GM18861 (cell line): Measurements from ENCODE around the gene PIK3R1.
A peak's percentile ranks its signal among the peaks of the same experiment; 100 is the strongest.

Experiments
- ATAC-seq: cut with Tn5 transposase; IDR thresholded peaks from one replicate; pipeline ENCODE4 v1.9.1; 2021; ENCODE audit not compliant: unreplicated experiment

The PIK3R1 gene

DNA sequence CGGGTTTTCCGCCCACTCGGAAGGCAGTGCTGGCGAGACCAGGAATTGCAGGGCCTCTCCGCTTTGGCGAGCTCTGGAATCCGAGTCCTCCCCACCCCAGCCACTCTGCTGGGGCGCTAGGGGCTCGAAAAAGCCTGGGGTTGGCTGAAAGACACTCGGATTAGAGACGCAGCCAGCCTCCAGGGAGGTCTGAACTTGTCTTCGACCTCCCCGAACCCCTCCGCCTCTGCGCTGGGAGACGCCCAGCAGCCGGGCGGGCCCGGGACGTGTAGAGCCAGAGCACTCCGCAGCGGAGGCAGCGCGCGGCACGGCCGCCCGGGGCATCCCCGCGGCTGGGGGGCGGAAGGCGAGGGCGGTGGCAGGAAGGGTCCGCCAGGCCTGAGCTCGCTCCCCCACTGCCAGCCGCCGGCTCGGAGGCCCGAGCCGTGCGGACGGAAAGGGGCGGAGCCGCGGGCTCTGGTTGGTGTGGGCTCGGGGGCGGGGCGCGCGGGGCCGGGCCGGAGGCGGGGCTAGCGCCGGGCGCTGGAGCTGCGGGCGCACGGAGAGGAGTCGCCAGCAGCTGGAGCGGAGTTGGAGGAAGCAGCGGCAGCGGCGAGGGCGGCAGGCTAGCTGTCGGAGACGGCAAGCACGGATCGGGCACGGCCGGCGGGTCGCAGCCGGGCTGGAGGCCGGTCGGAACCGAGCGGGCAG is at the start of gene PIK3R1:
TSS of gene PIK3R1 (plus strand) at position 549 of the 690 bp plus-strand sequence. CDS start 10,920 bp downstream, outside the sequence.
- peak; percentile 79 for ATAC-seq

DNA sequence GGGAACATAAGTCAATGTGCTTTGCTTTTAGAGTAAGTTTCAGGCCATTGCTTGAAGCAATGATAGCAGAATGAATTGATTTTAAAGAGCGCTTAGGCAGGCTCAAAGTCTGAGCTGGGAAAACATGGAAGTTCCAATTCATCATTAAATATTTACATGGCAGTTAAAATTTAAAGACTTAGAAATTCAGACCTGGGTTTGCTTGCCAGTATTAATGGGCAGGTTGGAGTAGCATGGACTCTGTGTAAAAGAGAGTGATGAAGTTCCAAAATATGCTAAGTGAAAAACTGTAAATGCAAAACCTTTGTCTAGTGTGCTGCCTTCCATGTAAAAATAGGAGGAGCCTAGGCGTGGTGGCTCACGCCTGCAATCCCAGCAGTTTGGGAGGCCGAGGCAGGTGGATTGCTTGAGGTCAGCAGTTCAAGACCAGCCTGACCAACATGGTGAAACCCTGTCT is 48.3 kb upstream of the PIK3R1 start:
- no peak for ATAC-seq

DNA sequence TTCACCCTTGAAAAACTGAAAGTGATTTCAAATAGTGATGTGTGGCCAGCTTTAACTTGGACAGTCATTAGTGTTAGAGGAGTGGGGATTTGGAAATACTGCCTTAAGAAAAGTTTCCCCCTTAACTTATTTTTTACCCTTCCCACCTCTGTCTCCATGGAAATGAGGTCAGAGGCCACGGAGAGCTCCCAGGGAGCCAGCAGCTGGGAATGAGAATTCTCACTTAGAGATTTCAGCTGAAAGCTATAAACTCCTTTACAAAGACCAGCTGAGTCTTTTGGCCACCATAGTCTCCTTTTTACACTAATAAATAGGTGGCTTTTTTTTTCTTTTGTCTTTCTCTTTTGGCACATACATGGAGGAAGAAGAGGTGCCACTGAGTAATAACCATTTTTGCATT is 45.7 kb upstream of the PIK3R1 start:
- ATAC-seq: no peak

- ATAC-seq: no peak
These were observed 44.6 kb upstream of the PIK3R1 start for GRCh38 chr5:68170826-68171558.

GRCh38 chr5:68172314-68172713 is 43.2 kb upstream of the PIK3R1 start:
- no peak for ATAC-seq

GRCh38 chr5:68173007-68173406 is 42.5 kb upstream of the PIK3R1 start:
- ATAC-seq: no peak

DNA sequence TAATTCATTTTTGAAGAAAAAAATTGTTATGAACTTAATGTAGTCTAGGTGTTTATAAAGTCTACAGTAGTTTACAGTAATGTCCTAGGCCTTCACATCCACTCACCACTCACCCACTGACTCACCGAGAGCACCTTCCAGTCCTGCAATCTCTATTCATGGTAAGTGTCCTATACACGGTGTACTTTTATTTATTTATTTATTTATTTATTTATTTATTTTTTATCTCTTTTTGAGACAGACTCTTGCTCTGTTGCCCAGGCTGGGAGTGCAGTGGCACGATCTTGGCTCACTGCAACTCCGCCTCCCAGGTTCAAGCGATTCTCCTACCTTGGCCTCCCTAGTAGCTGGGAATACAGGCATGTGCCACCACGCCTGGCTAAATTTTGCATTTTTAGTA is 39.3 kb upstream of the PIK3R1 start:
- ATAC-seq: no peak

GRCh38 chr5:68176802-68177479 is 38.6 kb upstream of the PIK3R1 start:
- no peak for ATAC-seq

DNA sequence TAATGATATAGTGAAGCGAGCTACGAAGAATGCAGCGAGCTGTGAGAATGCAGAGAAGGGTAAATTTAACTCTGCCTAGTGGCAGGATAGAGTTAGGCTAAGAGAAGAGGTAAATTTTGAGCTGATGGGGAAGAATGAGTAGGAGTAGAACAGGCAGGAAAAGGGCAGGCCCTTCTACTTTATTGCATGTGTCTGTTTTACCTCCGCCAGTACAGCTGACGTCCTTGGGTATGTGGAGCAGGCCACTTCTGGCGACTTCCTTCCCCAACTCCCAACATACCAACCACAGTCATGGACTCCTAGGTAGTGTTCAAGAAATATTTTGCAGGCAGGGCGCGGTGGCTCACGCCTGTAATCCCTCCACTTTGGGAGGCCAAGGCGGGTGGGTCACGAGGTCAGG is 37.9 kb upstream of the PIK3R1 start:
- no peak for ATAC-seq

- no peak for ATAC-seq
These were observed 37.0 kb upstream of the PIK3R1 start for GRCh38 chr5:68178579-68178978.

DNA sequence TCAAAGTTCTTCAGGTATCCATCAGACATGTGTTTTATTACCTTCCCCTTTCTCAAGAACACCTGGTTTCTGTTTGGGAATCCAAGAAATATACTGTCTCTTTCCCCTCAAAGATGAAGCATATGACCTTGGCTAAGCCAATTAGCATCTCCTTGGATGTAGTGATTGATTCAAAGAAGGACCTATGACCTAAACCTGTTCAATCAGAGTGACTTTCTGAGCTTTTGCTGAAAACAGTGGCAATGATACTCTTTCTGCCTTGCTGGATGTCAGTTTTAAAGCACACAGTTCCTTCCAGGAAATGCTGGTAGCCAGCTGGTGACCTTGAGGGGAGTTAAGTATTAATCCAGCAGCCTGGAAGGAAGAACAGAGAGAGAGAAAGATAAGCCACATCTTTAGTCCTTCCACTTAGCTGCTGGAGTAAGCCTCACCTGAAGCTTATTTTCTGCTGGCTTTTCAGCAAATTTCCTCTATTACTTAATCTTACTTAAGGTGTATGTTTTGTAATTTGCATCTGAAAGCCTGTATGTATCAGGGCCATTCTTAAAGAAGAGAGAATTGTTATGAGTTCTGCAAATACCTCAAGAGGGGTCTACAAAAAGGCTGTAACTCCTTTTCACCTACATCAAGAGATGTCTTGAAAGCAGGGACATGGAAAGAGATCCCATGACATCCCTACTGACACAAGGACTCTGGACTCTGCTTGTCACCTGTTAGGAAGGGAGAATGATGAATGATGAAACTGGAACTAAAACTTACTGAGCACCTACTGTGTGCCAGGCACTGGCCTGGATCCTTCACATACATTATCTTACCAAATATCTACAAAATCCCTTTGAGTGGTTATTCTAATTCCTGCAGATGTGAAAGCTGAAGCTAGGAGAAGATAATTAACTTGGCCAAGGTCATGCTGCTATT is 35.2 kb upstream of the PIK3R1 start:
- no peak for ATAC-seq

DNA sequence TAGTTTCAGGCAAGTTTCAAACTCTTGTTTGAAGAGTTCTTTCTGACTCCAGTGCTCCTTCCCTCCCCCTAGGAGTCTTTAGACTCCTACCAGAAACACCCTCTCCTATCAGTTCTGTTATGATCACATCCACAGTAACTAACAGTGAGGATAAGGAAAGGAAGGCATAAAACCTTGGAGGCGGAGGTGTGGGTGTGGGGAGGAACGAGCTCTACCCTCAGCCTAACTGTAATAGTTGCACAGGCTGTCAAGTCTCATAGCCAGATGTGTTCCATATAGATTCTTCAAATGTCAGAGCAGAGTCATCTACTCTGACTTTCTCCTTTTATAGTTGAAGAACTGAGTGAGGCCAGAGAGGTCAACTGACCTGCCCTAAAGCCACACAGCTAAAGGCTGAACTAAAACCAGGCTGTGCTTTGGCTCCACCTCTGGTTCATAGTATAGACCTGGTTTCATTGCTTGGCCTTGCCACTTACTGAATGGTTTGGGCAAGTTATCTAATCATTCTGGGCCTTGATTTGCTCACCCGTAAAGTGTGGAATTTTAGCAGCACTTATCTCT is 34.4 kb upstream of the PIK3R1 start:
- ATAC-seq: no peak

GRCh38 chr5:68182094-68182493 is 33.5 kb upstream of the PIK3R1 start:
- ATAC-seq: no peak

DNA sequence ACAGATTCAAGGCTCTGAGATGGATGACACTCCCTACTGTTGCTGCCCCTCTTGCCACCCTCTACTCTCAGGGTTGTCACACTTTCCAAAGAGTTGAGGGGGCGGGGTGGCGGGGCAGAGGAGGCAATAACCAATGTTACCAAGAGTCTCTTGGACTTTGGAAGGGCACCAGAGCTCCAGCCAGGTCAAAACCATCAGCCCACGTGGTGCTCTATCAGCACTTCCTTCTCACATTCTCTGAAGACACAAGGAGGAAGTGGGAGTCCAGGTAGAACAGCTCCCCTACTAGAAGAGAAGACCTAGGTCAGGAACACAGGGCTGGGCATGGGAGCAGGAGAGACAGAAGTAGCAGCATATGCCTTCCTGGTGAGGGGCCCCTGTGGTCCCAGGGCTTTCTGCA is 33.0 kb upstream of the PIK3R1 start:
- ATAC-seq: no peak

- ATAC-seq: no peak
These were observed 28.1 kb upstream of the PIK3R1 start for GRCh38 chr5:68187268-68188055.

GRCh38 chr5:68189171-68189570 is 26.4 kb upstream of the PIK3R1 start:
- ATAC-seq: no peak

- no peak for ATAC-seq
These were observed 25.9 kb upstream of the PIK3R1 start for GRCh38 chr5:68189613-68190012.

DNA sequence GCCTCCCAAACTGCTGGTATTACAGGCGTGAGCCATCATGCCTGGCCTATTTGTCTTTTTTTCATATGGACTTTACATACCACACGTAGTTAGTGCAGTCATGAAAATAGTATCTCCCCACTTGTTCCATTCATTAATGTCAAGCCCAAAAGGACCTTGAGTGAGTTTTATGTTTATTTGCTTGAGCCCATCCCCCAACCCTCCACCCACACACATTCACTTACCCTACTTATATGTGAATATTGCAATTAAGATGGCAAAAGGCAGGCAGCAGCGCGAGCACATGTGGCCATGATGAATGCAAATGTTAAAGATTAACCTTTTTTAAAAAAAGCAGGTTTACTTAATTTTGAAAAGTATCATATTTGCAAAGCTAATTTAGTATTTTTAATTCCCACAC is 24.9 kb upstream of the PIK3R1 start:
- ATAC-seq: no peak

DNA sequence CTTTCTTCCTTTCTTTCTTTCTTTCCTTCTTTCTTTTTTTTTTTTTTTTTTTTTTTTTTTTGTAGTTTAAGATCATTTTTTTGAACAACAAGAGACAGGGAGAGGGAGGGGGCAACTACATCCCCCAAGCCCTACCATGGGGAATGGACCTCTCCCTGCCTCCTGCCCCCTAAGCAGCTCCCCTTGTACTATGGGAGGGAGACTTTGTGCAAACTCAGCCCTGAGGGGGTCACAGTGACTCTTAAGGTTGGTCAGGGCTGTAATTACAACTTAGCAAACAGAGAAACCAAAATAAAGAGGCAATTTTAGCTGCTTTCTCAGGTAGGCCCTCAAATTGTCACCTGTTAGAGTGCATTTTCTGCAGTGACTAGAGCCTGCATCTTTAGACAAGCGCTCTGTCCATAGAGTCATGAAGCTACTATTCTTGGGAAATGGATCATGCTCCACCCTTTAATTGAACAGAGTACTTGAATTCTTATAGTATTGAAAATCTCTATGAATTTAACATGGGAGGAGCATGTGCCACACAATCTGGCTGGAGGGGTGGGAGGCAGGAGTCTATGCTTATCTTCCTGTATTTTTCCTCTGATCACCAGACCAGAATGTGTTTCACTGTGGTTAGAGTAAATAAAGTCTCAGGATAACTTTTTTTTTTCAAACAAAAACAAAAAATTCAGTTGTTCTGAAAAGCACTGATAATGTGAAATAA is 24.3 kb upstream of the PIK3R1 start:
- ATAC-seq: no peak
